Measurements from ENCODE around the gene TMEM209.

The TMEM209 gene

GRCh38 chr7:130142654-130143333 lies 62.4 kb downstream of the TMEM209 start:
- no peak for TF ChIP-seq CTCF (IDR thresholded peaks at IDR 0.05; ENCODE audit: insufficient read depth, low read length, missing control alignments)
- DNase-seq (ENCODE audit: low read depth, low spot score), result no peak
- H3K4me3 ChIP-seq (ENCODE audit: low read depth, low read length), result no peak overlapping the region
- POLR2A ChIA-PET, result no interaction called here
- CTCF ChIA-PET, result interaction anchor here (0.9 kb wide), 1 partner anchor 47 kb away, joined by 3 read pairs; no protein-coding TSS in a partner anchor

- no peak overlapping the region for H3K4me3 ChIP-seq (ENCODE audit: low read depth, low read length)
- POLR2A ChIA-PET, result no interaction called here
- DNase-seq (ENCODE audit: low read depth, low spot score), result no peak
- no peak for TF ChIP-seq CTCF (IDR thresholded peaks at IDR 0.05; ENCODE audit: insufficient read depth, low read length, missing control alignments)
- CTCF ChIA-PET, result interaction anchor here (0.9 kb wide), 1 partner anchor 46 kb away, joined by 3 read pairs; no protein-coding TSS in a partner anchor
Measured at GRCh38 chr7:130141884-130142653, 63.1 kb downstream of the TMEM209 start.

- CTCF ChIA-PET, result interaction anchor here (0.8 to 1.1 kb wide), 2 partner anchors 8 to 14 kb away, joined by 3 read pairs; no protein-coding TSS in a partner anchor
- DNase-seq (ENCODE audit: low read depth, low spot score), result no peak
- POLR2A ChIA-PET, result no interaction called here
- no peak for TF ChIP-seq CTCF (IDR thresholded peaks at IDR 0.05; ENCODE audit: insufficient read depth, low read length, missing control alignments)
- H3K4me3 ChIP-seq (ENCODE audit: low read depth, low read length), result no peak overlapping the region; the same call in none of the 2 replicates
Measured at GRCh38 chr7:130141161-130141883, 63.9 kb downstream of the TMEM209 start.

GRCh38 chr7:130140551-130141160 lies 64.5 kb downstream of the TMEM209 start:
- ChIA-PET CTCF (interaction anchor here (0.8 to 1.1 kb wide), 2 partner anchors 8 to 13 kb away, joined by 3 read pairs; no protein-coding TSS in a partner anchor), POLR2A (no interaction called here)
- no peak for TF ChIP-seq CTCF (IDR thresholded peaks at IDR 0.05; ENCODE audit: insufficient read depth, low read length, missing control alignments)
- no peak overlapping the region for H3K4me3 ChIP-seq (ENCODE audit: low read depth, low read length)
- no peak for DNase-seq (ENCODE audit: low read depth, low spot score)

- TF ChIP-seq CTCF (IDR thresholded peaks at IDR 0.05; ENCODE audit: insufficient read depth, low read length, missing control alignments), result no peak
- no peak for DNase-seq (ENCODE audit: low read depth, low spot score)
- CTCF ChIA-PET, result interaction anchor here (1.2 kb wide), 1 partner anchor 68 kb away, joined by 3 read pairs; no protein-coding TSS in a partner anchor
- H3K4me3 ChIP-seq (ENCODE audit: low read depth, low read length), result no peak overlapping the region
- POLR2A ChIA-PET, result interaction anchor here (0.6 to 0.7 kb wide), 2 partner anchors 54 to 613 kb away, joined by 3 to 4 read pairs; no protein-coding TSS in a partner anchor
Measured at GRCh38 chr7:130139193-130139960, 65.8 kb downstream of the TMEM209 start.
